Peyer's patch (tissue), 4 donors: ENCODE measurements around the gene ACOT13.

Experiments used
- POLR2A ChIP-seq, 2 donors: fragments of 450-650 bp; IDR thresholded peaks; one replicate each; pipeline ENCODE4 v1.5.1; 2017; ENCODE audit warnings: antibody characterized with exemption in 2 of 2, mild to moderate bottlenecking in 2 of 2, moderate library complexity in 2 of 2
- TF ChIP-seq, protein P1 (sequence below), 6 experiments: fragments of 450-650 bp in 4 of 6; fragments of 200-600 bp in 2 of 6; sonication (generic) in 1 of 6; IDR thresholded peaks; one replicate each; pipeline ENCODE4 v1.5.1; 2017 to 2019; ENCODE audit warnings: antibody characterized with exemption in 6 of 6, mild to moderate bottlenecking in 3 of 6, moderate library complexity in 1 of 6

DNA sequence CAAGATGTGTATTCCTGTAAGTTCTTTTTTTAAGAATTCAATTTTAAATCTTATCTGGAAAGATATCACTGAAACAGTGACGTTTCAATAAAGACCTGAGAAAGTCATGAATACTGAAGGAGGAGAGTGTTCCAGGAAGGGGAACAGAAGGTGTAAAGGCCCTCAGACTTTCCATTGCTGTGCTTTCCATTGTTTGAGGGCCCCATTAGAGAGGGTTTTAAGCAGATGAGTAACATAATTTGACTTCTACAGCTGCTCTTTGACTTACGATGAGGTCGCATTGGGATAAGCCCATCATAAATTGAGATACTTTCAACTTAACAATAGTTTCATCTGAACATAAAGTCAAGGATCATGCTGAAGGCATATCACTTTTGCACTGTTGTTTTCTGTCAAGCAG, 24.7 kb downstream of the ACOT13 start:
- TF ChIP-seq, protein P1, sequence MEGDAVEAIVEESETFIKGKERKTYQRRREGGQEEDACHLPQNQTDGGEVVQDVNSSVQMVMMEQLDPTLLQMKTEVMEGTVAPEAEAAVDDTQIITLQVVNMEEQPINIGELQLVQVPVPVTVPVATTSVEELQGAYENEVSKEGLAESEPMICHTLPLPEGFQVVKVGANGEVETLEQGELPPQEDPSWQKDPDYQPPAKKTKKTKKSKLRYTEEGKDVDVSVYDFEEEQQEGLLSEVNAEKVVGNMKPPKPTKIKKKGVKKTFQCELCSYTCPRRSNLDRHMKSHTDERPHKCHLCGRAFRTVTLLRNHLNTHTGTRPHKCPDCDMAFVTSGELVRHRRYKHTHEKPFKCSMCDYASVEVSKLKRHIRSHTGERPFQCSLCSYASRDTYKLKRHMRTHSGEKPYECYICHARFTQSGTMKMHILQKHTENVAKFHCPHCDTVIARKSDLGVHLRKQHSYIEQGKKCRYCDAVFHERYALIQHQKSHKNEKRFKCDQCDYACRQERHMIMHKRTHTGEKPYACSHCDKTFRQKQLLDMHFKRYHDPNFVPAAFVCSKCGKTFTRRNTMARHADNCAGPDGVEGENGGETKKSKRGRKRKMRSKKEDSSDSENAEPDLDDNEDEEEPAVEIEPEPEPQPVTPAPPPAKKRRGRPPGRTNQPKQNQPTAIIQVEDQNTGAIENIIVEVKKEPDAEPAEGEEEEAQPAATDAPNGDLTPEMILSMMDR (IDR thresholded peaks at IDR 0.05) = no peak
- TF ChIP-seq POLR2A (IDR thresholded peaks at IDR 0.05) = no peak
